OCI-LY7 (cell line): ENCODE measurements around the gene CEP68. TPM values are rescaled to one million over a fixed set of nuclear protein-coding genes. Genes with fewer than 3 reads are reported as not detected.

ENCODE experiments used
- BruUV-seq: library from RNA; stranded (reverse); fragments of 400-500 nt; replicated peaks from 2 replicates; lab custom pipeline; 2021; lab: Mats Ljungman, UMichigan
- CTCF ChIA-PET: fragments of 300-600 bp; sonication (Branson Sonifier 250); formaldehyde crosslinking; loops from one replicate; lab custom pipeline; 2022; ENCODE audit warnings: antibody characterized with exemption; ENCODE audit not compliant: unreplicated experiment; lab: Charles Lee
- POLR2A ChIA-PET: fragments of 300-600 bp; sonication (Branson Sonifier 250); formaldehyde crosslinking; loops from one replicate; lab custom pipeline; 2022; ENCODE audit warnings: antibody characterized with exemption; lab: Charles Lee
- DNase-seq: peaks from one replicate; pipeline ENCODE4 v3.0.0-alpha.2; 2015; ENCODE audit warnings: low spot score
- H2AFZ ChIP-seq: fragments of 200-600 bp; sonication (generic), shearing (Covaris generic); 2 replicates; pipeline ENCODE4 v1.6.1; 2014; ENCODE audit warnings: mild to moderate bottlenecking, antibody characterized with exemption, low read length, moderate library complexity
- H3K27ac ChIP-seq: fragments of 200-600 bp; sonication (generic); 2 replicates; pipeline ENCODE4 v1.5.1; 2014; ENCODE audit warnings: mixed run types, low read depth, mild to moderate bottlenecking, moderate library complexity, low read length, inconsistent platforms; ENCODE audit not compliant: poor library complexity, severe bottlenecking
- H3K36me3 ChIP-seq: fragments of 200-600 bp; sonication (generic); 2 replicates; pipeline ENCODE4 v1.6.1; 2014; ENCODE audit warnings: mild to moderate bottlenecking, antibody characterized with exemption, low read length, moderate library complexity, mixed read lengths; ENCODE audit not compliant: insufficient read depth
- H3K4me1 ChIP-seq: fragments of 200-600 bp; sonication (generic); 2 replicates; pipeline ENCODE4 v1.5.1; 2014; ENCODE audit warnings: mild to moderate bottlenecking, low read length; ENCODE audit not compliant: insufficient read depth, poor library complexity, severe bottlenecking
- H3K4me2 ChIP-seq: fragments of 200-600 bp; sonication (generic); 2 replicates; pipeline ENCODE4 v1.6.1; 2014; ENCODE audit warnings: mild to moderate bottlenecking, low read length
- H3K4me3 ChIP-seq: fragments of 200-600 bp; sonication (generic); 2 replicates; pipeline ENCODE4 v1.5.1; 2014; ENCODE audit warnings: mild to moderate bottlenecking, low read depth, low read length; ENCODE audit not compliant: poor library complexity, severe bottlenecking
- H3K79me2 ChIP-seq: fragments of 200-600 bp; sonication (generic); 2 replicates; pipeline ENCODE4 v1.6.1; 2016; ENCODE audit warnings: low read depth, mild to moderate bottlenecking, low read length, moderate library complexity, mixed read lengths; ENCODE audit not compliant: insufficient read depth
- H3K9me2 ChIP-seq: fragments of 200-600 bp; sonication (generic); 2 replicates; pipeline ENCODE4 v1.6.1; 2016; ENCODE audit warnings: mild to moderate bottlenecking, low read length, mixed read lengths; ENCODE audit not compliant: insufficient read depth
- H3K9me3 ChIP-seq: fragments of 200-600 bp; sonication (generic); 2 replicates; pipeline ENCODE4 v1.6.1; 2014; ENCODE audit warnings: mild to moderate bottlenecking, mixed run types, low read length, mixed read lengths
- H4K20me1 ChIP-seq: fragments of 200-600 bp; sonication (generic); 2 replicates; pipeline ENCODE4 v1.6.1; 2014; ENCODE audit warnings: mild to moderate bottlenecking, antibody characterized with exemption, low read length, moderate library complexity, mixed read lengths; ENCODE audit not compliant: insufficient read depth
- EZH2phosphoT487 ChIP-seq: fragments of 200-600 bp; sonication (generic); IDR thresholded peaks from 2 replicates; pipeline ENCODE4 v1.6.1; 2018; ENCODE audit warnings: low read depth, borderline replicate concordance, mild to moderate bottlenecking, mixed run types, antibody characterized with exemption, low read length, moderate library complexity, mixed read lengths
- intact Hi-C: fragments of 100-400 bp; cut with micrococcal nuclease; formaldehyde crosslinking; loops from one replicate; pipeline ENCODE4 v1.10.0; 2022; ENCODE audit not compliant: unreplicated experiment
- total RNA-seq, 2 experiments: library from RNA; depleted of rRNA in 1 of 2; stranded (reverse); fragments of >200 nt in 1 of 2; shearing (Covaris generic) in 1 of 2; gene quantifications; 2 replicates each; pipeline ENCODE4 v1.2.3, GENCODE V29; 2014 to 2022
- TF ChIP-seq, protein P1 (sequence below): fragments of 200-600 bp; sonication (generic); conservative IDR thresholded peaks from 2 replicates; pipeline ENCODE4 v1.5.1; 2014; ENCODE audit warnings: mild to moderate bottlenecking, antibody characterized with exemption, low read length, moderate library complexity, mixed read lengths

CEP68 gene
- total RNA-seq, 2 experiments from 2014 or later = 8.7 to 17.1 TPM

DNA sequence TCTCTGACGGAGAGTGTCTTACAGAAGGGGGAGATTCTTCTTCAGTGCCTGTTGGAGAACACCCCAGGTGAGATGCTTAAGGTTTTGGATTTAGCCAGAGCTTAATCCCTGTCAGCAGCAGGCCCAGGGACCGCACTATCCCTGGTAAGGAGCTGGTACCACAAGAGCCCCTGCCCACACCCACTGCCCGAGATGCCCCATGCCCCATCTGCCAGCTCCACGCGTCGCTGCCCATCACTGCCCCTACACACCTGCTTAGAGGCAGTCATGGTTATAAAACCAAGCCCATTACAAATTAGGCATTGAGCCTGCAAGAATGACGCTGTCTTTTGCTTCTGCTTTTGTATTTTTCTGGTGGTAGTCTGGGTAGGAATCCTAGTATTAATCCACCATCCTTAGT is 21.7 kb downstream of the CEP68 start:
- POLR2A ChIA-PET = interaction anchor here (0.8 to 1.4 kb wide), 9 partner anchors 10 to 149 kb away, joined by 3 to 5 read pairs (median 3); partner anchors contain the start of genes ACTR2, CEP68 and RAB1A
- Histone ChIP-seq H3K4me2 (peak overlapping the region; percentile 57), H3K4me1 (peaks cover 83% of the 10 kb centered on the region), H3K27ac (peak overlapping the region; percentile 72), H4K20me1 (no peaks in the 10 kb centered on the region), H3K36me3 (peaks cover 62% of the 10 kb centered on the region), H3K4me3 (no peak overlapping the region), H2AFZ (no peak overlapping the region), H3K9me2 (no peaks in the 10 kb centered on the region), H3K9me3 (no peaks in the 10 kb centered on the region), H3K79me2 (no peaks in the 10 kb centered on the region)
- intact Hi-C loops = no loop called here
- BruUV-seq = no TSS peak
- DNase-seq = peak; percentile 83
- CTCF ChIA-PET = interaction anchor here (1.1 to 2.7 kb wide), 5 partner anchors 9 to 91 kb away, joined by 3 to 7 read pairs (median 4); no protein-coding TSS in a partner anchor
- TF ChIP-seq, protein P1, sequence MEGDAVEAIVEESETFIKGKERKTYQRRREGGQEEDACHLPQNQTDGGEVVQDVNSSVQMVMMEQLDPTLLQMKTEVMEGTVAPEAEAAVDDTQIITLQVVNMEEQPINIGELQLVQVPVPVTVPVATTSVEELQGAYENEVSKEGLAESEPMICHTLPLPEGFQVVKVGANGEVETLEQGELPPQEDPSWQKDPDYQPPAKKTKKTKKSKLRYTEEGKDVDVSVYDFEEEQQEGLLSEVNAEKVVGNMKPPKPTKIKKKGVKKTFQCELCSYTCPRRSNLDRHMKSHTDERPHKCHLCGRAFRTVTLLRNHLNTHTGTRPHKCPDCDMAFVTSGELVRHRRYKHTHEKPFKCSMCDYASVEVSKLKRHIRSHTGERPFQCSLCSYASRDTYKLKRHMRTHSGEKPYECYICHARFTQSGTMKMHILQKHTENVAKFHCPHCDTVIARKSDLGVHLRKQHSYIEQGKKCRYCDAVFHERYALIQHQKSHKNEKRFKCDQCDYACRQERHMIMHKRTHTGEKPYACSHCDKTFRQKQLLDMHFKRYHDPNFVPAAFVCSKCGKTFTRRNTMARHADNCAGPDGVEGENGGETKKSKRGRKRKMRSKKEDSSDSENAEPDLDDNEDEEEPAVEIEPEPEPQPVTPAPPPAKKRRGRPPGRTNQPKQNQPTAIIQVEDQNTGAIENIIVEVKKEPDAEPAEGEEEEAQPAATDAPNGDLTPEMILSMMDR = no peak
- no peak for TF ChIP-seq EZH2phosphoT487

- intact Hi-C loops = no loop called here
- peak overlapping the region; percentile 57 for H3K4me2 ChIP-seq
- H3K4me1 ChIP-seq = peaks cover 75% of the 10 kb centered on the region
- peaks cover 62% of the 10 kb centered on the region for H3K36me3 ChIP-seq
- peak overlapping the region; percentile 72 for H3K27ac ChIP-seq
- H3K9me2 ChIP-seq = no peaks in the 10 kb centered on the region
- H2AFZ ChIP-seq = no peak overlapping the region
- TF ChIP-seq EZH2phosphoT487 = no peak
- TF ChIP-seq, protein P1 = no peak
- no peaks in the 10 kb centered on the region for H3K79me2 ChIP-seq
- no TSS peak for BruUV-seq
- ChIA-PET CTCF (interaction anchor here (0.9 to 2.7 kb wide), 5 partner anchors 9 to 90 kb away, joined by 3 to 7 read pairs (median 3); partner anchors contain the start of genes CEP68 and RAB1A), POLR2A (interaction anchor here (0.5 to 1.3 kb wide), 2 partner anchors 51 to 207 kb away, joined by 3 read pairs; partner anchors contain the start of gene RAB1A)
- no peaks in the 10 kb centered on the region for H3K9me3 ChIP-seq
- no peak for DNase-seq
- H4K20me1 ChIP-seq = no peaks in the 10 kb centered on the region
- no peak overlapping the region for H3K4me3 ChIP-seq
Observed at GRCh38 chr2:65079017-65079416, 22.8 kb downstream of the CEP68 start.

DNA sequence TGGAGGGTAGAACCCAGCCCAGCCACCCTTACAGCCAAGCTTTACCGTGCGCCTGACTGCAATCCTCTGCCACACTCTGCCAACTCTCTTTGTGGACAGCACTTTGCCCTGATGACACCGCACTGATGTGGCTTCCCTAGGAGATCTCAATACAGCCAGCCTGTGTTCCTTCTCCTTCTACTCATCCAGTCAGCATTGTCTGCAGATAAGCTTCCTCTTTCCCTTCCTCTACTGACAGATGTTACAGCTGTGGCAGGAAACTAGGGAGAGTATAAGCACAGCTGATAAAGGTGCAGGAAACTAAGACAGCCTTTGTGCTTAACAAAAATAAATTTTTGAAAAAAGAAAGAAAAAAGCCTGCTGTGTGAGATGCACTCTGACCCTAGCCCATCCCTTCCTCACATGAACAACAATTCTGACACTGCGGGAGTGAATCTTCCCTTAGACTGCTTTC is 25.0 kb downstream of the CEP68 start:
- no peak for TF ChIP-seq EZH2phosphoT487
- TF ChIP-seq, protein P1 = no peak
- H3K27ac ChIP-seq = peak overlapping the region; percentile 44
- peak; percentile 62 for DNase-seq
- BruUV-seq = no TSS peak
- ChIA-PET POLR2A (interaction anchor here (1.0 kb wide), 1 partner anchor 10 kb away, joined by 3 read pairs; no protein-coding TSS in a partner anchor), CTCF (no interaction called here)
- H3K79me2 ChIP-seq = no peaks in the 10 kb centered on the region
- H3K4me2 ChIP-seq = peak overlapping the region; percentile 21
- H3K9me2 ChIP-seq = no peaks in the 10 kb centered on the region
- intact Hi-C loops = no loop called here
- H3K4me3 ChIP-seq = no peak overlapping the region
- peaks cover 77% of the 10 kb centered on the region for H3K36me3 ChIP-seq
- no peaks in the 10 kb centered on the region for H3K9me3 ChIP-seq
- H4K20me1 ChIP-seq = no peaks in the 10 kb centered on the region
- peaks cover 60% of the 10 kb centered on the region for H3K4me1 ChIP-seq
- no peak overlapping the region for H2AFZ ChIP-seq
